HG03342 (cell line): ENCODE data around the gene ZSCAN21.
"Not testable (repeated sequence)": the region's sequence is repeated elsewhere in the genome, so short reads cannot be mapped to it uniquely, and the experiment has no call there.

Experiments used
- ATAC-seq: cut with Tn5 transposase; IDR thresholded peaks from one replicate; pipeline ENCODE4 v1.9.1; 2021; ENCODE audit warnings: mild to moderate bottlenecking, moderate library complexity; ENCODE audit not compliant: unreplicated experiment

Gene ZSCAN21

GRCh38 chr7:100049441-100050291 is at the start of gene ZSCAN21:
ZSCAN21 (plus strand) TSS chr7:100049774; CDS start chr7:100057007, 7,233 bp downstream.
- peak; percentile 83 for ATAC-seq

GRCh38 chr7:100000239-100000638 is 49.3 kb upstream of the ZSCAN21 start:
- ATAC-seq, result no peak

- ATAC-seq, result no peak
These were observed 45.6 kb upstream of the ZSCAN21 start for GRCh38 chr7:100003711-100004661.

- ATAC-seq, result no peak
These were observed 41.7 kb upstream of the ZSCAN21 start for GRCh38 chr7:100007887-100008286.

GRCh38 chr7:100008525-100008924 is 41.0 kb upstream of the ZSCAN21 start:
- ATAC-seq, result no peak

- ATAC-seq, result not testable (repeated sequence)
These were observed 39.6 kb upstream of the ZSCAN21 start for GRCh38 chr7:100009952-100010351.

GRCh38 chr7:100010901-100011300 is 38.7 kb upstream of the ZSCAN21 start:
- no peak for ATAC-seq

GRCh38 chr7:100011516-100011915 is 38.1 kb upstream of the ZSCAN21 start:
- ATAC-seq, result no peak

- not testable (repeated sequence) for ATAC-seq
These were observed 36.9 kb upstream of the ZSCAN21 start for GRCh38 chr7:100012385-100013327.

GRCh38 chr7:100013328-100013676 is 36.3 kb upstream of the ZSCAN21 start:
- no peak for ATAC-seq

GRCh38 chr7:100015232-100016214 is 34.1 kb upstream of the ZSCAN21 start, which contains the start of gene ZKSCAN1:
ZKSCAN1 (plus strand) TSS chr7:100015596; CDS start chr7:100023507, 7,911 bp downstream.
- peak; percentile 95 for ATAC-seq

GRCh38 chr7:100016215-100016901 is 33.2 kb upstream of the ZSCAN21 start:
- no peak for ATAC-seq

GRCh38 chr7:100017300-100017699 is 32.3 kb upstream of the ZSCAN21 start:
- ATAC-seq, result no peak

- no peak for ATAC-seq
These were observed 31.7 kb upstream of the ZSCAN21 start for GRCh38 chr7:100017875-100018274.

- ATAC-seq, result no peak
These were observed 29.7 kb upstream of the ZSCAN21 start for GRCh38 chr7:100019908-100020307.

GRCh38 chr7:100021297-100021696 is 28.3 kb upstream of the ZSCAN21 start:
- no peak for ATAC-seq

- ATAC-seq, result no peak
These were observed 27.0 kb upstream of the ZSCAN21 start for GRCh38 chr7:100022621-100023020.

- ATAC-seq, result no peak
These were observed 26.0 kb upstream of the ZSCAN21 start for GRCh38 chr7:100023526-100023925.
